HG02623 (cell line): ENCODE data around the gene LGALS4.
A peak's percentile ranks its signal among the peaks of the same experiment; 100 is the strongest.
"Not testable (repeated sequence)": the region's sequence is repeated elsewhere in the genome, so short reads cannot be mapped to it uniquely, and the experiment has no call there.

Experiments
- ATAC-seq: cut with Tn5 transposase; IDR thresholded peaks from one replicate; pipeline ENCODE4 v1.9.1; 2021; ENCODE audit warnings: moderate library complexity; ENCODE audit not compliant: unreplicated experiment

Gene LGALS4

DNA sequence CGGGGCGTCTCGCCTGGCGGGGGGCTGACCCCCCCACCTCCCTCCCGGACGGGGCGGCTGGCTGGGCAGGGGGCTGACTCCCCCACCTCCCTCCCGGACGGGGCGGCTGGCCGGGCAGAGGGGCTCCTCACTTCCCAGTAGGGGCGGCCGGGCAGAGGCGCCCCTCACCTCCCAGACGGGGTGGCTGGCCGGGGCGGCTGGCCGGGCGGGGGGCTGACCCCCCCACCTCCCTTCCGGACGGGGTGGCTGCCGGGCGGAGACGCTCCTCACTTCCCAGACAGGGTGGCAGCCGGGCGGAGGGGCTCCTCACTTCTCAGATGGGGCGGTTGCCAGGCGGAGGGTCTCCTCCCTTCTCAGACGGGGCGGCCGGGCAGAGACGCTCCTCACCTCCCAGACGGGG, 15.0 kb downstream of the LGALS4 start:
- not testable (repeated sequence) for ATAC-seq

DNA sequence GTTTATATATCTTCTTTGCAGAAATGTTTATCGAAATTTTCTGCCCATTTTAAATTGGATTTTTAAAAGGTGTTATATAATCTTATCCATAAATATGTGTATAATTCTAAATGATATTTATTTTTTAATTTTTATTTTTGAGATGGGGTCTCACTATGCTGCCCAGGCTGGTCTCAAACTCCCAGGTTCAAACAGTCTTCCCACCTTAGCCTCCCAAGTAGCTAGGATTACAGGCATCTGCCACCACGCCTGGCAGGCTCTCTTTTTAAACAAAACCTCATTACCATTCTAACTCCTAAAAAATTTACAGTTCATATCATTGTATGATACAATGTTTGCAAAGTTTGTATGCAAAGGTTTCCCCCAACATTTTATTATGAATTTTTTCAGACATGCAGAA, 16.6 kb downstream of the LGALS4 start:
- ATAC-seq, result no peak

DNA sequence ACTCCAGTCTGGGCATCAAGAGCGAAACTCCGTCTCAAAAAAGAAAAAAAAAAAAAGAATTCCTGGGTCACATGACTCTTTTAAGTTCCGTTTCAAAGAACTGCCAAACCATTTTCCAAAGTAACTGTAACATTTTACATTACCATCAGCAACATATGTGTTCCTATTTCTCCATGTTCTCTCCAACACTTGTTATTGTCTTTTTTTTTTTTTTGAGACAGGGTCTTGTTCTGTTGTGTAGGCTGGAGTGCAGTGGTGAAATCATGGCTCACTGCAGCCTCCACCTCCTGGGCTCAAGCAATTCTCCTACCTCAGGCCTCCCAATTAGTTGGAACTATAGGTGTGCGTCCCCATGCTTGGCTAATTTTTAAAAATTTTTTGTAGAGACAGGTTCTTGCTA, 17.2 kb downstream of the LGALS4 start:
- ATAC-seq, result no peak

DNA sequence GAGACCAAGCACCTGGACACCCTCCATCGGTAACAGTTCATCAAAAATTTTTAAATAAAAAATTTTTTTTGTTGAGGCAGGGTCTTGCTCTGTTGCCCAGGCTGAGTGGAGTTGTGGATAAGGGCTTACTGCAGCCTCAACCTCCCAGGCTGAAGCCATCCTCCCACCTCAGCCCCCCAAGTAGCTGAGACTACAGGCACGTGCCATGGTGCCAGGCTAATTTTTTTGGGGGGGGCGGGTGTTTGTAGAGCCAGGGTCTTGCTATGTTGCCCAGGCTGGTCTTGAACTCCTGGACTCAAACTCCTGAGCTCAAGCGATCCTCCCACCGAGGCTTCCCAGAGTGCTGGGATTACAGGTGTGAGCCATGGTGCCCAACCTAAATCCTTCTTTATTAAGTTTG, 19.1 kb downstream of the LGALS4 start:
- ATAC-seq, result no peak

DNA sequence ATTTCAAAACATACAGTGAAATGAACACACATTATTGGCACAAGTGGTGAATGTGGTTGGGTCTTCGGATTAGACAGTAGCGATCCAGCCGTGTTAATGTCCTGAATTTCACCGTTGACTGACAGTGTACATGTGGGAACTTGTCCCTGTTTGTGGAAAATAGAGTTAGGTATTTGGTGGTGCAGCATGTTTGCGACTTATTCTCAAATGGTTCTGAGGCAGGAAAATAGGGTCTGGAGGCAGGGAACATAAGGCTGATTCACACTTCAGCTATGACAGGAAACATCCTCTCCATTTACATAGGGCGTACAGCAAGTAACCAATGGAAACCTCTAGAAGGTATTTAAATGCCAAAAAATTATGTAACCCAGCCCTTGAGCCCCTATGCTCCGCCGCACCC, 19.6 kb downstream of the LGALS4 start:
- ATAC-seq, result no peak

DNA sequence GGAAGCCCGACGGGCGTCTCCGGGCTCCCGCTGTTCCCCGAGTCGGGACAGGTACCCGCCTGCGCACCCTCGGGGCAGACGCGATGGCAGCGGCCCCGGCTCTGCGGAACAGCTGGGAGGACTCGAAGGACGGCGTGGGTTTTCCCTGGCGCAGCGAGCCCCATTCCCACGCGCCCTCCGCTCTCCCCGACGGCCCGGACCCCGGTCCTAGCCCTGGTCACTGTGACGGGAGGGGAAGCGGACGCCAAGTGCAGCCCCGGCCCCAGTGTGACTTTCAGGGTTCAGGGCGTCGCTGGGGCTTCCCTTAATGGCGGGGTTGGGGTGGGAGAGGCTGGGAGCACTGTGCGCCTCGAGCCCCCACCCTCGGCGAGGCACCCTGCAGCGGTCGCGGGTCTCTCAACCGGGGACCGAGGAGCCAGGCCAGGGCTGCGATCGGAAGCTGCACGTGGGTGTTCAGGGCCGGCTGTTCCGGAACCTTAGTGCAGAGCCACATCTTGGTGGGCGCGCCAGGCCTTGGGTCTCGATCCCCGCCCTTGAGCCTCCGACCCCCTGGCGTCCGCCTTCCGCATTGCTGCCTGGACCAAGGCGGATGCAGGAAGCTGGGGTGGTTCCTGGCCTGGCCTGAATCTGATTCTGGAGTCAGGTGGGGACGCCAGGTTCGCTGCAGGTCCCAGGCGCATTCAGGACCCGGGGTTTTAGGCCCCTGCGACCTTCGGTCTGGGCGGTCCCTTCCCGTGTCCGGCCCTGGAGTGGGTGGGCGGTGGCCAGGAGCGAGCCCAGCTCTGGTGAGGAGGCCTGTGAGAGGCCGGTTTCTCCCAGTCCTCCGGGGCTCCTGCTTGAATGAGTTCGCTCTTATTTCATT, 20.3 kb downstream of the LGALS4 start:
- no peak for ATAC-seq

DNA sequence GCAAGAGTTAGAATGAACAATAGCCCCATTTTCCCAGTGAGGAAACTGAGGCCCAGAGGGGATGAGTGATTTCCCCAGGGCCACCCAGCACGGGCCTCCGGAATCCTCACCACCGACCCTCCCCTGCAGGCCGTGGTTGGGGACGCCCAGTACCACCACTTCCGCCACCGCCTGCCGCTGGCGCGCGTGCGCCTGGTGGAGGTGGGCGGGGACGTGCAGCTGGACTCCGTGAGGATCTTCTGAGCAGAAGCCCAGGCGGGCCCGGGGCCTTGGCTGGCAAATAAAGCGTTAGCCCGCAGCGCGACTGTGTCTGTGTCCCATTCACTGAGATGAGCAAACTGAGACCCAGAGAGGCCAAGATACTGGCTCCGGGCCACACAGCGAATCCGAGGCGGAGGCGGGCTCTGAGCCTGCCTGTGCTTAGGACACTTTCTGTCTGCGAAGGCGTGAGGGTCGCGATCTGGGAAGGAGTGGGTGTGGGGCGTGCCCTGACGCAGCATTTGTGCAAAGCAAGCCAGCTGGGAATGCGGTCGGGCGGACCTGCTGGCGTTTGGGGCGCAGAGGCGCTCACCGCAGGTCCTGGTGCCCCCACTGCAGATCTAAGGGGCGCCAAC, 21.2 kb downstream of the LGALS4 start:
- ATAC-seq, result peak; percentile 60

DNA sequence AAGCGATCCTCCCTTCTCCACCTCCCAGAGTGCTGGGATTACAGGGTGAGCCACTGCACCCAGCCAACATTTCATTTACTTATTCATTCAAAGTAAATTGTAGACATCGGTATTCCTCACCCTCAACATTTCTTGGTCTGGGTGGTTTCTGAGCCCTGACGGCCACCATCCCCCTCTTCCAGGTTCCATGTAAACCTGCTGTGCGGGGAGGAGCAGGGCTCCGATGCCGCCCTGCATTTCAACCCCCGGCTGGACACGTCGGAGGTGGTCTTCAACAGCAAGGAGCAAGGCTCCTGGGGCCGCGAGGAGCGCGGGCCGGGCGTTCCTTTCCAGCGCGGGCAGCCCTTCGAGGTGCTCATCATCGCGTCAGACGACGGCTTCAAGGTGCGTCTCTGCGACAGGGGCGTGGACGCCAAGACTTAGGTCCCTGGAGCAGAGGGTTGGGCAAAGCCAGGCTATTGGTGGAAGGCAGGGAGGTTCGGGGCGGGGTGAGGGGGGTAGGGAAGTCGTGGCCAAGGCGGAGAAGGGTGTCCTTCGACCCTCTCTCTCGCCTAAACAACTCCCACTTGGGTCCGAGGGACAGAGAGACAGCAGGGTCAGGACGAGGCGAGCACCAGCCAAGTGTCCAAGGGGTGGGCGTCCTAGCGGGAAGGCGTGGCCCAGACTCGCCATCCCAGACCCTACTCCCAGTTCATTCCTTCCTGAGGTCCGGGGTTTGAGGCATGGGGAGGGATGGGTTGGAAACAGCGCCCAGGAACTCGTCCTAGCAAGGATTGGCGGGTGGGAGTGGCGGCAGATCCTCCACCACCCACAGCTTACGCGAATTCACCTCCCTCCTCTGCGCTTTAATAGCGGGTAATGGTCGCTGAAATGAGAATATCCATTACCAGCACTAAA, 22.0 kb downstream of the LGALS4 start:
- ATAC-seq, result not testable (repeated sequence)

DNA sequence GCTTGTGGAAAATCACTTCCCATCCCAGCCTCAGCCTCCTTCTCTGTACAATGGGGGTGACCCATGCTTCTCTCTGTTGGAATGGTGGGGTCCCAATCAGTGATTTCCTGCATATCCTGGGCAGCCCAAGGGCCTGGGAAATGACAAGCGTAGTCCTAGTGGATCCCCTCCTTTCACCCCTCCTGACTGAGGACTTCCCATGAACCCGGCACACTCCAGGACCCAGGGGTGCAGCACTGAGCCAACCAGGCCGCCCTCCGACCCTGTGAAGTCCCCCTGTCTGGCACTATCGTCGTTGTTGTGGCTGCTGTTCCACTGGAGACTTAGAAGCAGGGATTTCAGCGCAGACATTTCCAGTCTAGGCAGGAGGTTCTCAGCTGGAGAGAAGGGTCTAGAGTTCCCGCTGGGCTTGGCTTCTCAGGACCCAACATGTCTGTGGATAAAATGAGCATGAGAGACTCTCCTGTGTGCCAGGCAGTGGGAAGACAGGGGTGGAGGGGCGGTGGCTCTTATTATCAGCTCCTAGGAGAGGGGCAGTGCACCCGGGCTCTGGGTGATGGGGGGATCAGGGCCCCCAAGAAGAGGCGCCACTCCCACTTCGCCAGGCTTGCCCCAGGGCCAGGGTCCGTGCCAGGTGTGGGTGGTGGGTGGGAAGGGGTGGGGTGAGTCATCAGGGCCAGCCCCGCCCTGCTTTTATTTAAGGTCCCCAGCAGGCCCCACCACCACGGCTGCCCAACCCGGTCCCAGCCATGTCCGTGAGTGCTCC, 24.1 kb downstream of the LGALS4 start, which contains the start of gene LGALS7B:
Gene LGALS7B, plus strand, starts transcription at position 723 of the 766 bp plus-strand sequence. Its CDS starts 27 bp downstream, at position 750.
- no peak for ATAC-seq

DNA sequence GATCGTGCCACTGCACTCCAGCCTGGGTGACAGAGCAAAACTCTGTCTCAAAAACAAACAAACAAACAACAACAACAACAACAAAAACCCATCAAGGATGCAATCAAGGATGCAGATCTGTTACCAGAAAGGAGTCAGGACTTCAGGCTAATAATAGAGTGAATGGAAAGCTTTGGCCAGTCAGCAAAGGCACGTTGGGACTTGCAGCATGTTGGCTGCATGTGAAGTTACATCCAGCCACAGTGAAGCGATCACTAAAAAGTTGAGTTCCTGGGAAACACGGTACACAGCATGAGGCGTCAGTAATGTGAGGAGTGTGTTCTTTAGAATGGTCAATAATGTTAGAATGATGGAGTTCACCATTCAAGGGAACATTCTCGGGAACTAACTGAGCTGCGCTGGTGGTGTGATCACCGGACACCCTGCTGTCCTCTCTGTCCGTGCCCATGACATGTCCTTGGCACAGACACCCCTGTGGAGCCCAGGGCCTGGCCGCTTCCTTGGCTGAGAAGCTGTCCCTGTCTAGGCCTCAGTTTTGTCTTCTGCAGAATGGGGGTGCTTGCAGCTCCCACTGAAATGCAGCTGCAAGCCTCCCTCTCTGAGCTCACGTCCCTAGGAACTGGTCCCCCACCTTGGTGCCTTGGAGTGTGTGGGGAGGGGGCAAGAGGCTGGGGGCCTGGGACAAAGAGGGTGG, 26.0 kb downstream of the LGALS4 start:
- no peak for ATAC-seq

DNA sequence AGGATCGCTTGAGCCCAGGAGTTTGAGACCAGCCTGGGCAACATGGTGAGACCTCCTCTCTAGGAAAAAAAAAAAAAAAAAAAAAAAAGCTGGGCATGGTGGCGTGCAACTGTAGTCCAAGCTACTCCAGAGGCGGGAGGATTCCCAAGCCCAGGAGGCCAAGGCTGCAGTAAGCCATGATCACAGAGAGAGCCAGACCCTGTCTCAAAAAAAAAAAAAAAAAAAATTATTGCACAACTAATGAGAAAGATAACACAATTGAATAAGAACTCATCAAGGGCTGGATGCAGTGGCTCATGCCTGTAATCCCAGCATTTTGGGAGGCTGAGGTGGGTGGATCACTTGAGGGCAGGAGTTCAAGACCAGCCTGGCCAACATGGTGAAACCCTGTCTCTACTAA, 26.7 kb downstream of the LGALS4 start:
- not testable (repeated sequence) for ATAC-seq

DNA sequence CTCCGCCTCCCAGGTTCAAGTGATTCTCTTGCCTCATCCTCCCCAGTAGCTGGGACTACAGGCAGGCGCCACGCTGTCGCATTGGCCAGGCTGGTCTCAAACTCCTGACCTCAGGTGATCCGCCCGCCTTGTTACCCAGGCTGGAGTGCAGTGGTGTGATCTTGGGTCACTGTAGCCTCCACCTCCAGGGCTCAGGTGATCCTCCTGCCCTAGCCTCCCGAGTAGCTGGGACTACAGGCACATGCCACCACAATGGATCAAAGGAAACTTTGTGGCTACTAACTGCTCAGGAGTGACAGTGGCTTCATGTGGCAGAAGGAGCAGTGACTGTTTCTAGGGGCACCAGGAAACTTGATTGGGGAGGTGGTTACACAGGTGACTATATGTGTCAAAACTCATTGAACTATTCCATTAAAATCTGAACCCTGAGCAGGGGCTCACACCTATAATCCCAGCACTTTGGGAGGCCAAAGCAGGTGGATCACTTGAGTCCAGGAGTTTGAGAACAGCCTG, 27.5 kb downstream of the LGALS4 start:
- no peak for ATAC-seq

DNA sequence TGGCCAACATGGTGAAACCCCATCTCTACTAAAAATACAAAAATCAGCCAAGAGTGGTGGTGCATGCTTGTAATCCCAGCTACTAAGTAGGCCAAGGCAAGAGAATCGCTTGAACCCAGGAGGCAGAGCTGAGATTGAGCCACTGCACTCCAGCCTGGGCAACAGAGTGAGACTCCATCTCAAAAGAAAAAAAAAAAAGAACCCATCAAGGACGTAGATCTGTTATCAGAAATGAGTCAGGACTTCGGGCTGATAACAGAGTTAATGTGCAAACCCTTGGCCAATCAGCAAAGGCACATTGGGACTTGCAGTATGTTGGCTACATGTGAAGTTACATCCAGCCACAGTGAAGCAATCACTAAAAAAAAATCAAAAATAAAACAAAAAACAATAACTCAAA, 28.5 kb downstream of the LGALS4 start:
- no peak for ATAC-seq

DNA sequence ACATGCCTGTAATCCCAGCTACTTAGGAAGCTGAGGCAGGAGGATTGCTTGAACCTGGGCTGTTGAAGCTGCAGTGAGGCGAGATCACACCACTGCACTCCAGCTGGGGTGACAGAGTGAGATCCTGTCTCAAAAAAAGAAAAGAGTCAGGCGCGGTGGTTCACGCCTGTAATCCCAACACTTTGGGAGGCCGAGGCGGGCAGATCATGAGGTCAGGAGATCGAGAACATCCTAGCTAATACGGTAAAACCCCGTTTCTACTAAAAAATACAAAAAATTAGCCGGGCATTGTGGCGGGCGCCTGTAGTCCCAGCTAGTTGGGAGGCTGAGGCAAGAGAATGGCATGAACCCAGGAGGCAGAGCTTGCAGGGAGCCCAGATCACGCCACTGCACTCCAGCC, 30.5 kb downstream of the LGALS4 start:
- ATAC-seq, result not testable (repeated sequence)

DNA sequence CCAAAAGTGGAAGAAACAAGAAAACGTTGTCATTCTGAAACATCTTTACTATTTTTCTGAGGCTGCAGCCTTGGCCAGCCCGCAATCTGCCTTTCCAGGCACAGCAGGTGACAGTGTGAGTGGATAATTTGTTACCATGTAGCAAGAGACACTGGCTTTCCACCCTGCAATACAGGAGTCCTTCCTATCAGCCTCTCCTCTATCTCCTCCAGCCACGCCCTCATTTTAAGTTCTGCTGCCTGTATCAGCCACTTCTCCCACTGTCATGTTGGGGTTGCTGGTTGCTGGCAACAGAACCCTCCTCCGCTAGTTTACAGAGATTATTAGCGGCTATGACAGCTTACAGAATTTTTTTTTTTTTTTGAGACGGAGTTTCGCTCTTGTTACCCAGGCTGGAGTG, 31.7 kb downstream of the LGALS4 start:
- no peak for ATAC-seq

DNA sequence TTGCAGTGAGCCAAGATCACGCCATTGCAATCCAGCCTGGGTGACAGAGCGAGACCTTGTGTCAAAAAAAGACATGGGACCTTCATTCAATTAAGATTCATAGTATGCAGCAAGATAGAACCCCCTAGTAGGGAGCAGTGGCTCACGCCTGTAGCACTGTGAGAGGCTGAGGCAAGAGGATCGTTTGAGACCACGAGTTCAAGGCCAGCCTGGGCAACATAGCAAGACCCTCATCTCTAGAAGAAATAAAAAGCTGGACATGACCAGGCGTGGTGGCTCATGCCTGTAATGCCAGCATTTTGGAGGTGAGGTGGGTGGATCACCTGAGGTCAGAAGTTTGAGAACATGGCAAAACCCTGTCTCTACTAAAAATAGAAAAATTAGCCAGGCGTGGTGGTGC, 32.3 kb downstream of the LGALS4 start:
- ATAC-seq, result no peak

DNA sequence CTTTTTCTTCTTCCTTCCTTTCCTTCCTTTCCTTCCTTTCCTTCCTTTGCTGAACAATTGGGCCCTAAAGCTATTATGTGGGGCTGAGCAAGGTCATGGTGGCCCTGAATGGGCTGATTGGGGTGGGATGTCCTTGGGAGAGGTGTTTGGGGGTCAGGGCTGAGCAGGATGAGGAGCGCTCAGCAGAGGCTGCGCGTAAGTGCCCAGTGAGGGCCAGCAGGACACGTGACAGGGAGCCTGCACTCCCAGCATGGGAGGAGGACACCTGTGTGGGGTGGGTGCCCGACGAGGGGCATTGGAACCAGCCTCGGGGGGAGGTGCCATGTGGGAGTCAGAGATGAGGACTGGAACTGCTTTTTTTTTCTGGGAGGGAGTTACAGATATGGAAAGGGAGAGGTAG, 34.0 kb downstream of the LGALS4 start:
- ATAC-seq, result no peak

DNA sequence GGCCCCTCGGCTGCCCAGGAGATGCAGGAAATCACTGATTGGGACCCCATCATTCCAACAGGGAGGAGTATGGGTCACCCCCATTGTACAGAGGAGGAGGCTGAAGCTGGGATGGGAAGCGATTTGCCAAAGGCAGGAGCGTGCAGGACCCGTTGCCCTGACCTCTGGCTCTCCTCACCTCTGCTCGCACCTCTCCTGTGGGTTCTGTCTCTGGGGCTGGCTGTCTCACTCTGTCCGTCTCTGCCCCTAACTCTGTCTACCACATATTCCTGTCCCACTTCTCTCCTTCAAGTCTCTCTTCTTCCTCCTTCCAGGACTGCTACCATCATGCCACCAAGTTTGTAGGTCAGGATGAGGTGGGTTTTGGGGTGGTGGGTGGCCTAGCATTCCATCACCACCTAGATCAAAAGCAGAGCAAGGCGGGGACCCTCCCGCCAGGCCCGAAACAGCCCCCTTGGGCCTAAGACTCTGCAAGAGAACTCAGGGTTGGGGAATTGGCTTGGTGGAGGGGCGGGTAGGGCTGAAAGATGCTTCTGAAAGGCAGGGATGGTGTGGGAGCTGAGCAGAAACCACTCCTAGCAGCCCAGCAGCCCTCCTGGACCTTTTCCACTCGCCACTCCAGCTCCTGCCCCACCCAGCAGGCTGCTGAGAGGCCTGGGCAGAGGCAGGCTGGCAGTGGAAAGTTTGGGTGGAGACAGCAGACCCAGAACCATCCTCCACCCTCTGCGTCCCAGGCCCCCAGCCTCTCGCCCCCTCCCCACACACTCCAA, 38.4 kb downstream of the LGALS4 start:
- no peak for ATAC-seq
